Activated CD8-positive, alpha-beta memory T cell treated with anti-CD3 and anti-CD28 coated beads, Interleukin-2, amount 10 ng/mL, durations not matched to agents 7 days and 5 days (primary cell): Measurements from ENCODE around the gene EVA1A. TPM values are rescaled to one million over a fixed set of nuclear protein-coding genes. Genes with fewer than 3 reads are reported as not detected.

Experiments
- ATAC-seq: fragments of 150-1000 bp; cut with Tn5 transposase; one replicate; pipeline ENCODE4 v1.10.0; 2021; ENCODE audit warnings: moderate library complexity
- CTCF ChIA-PET: fragments of 350-600 bp; sonication (Branson Sonifier 250); formaldehyde crosslinking; loops from one replicate; lab custom pipeline; 2021; ENCODE audit warnings: antibody characterized with exemption; lab: Charles Lee
- DNase-seq: peaks from one replicate; pipeline ENCODE4 v3.0.0-alpha.2; 2020
- H3K27ac Mint-ChIP-seq: one replicate; pipeline ENCODE4 v1.8.0; 2021; ENCODE audit warnings: mild to moderate bottlenecking, mixed read lengths
- H3K27me3 Mint-ChIP-seq: one replicate; pipeline ENCODE4 v1.8.0; 2021; ENCODE audit warnings: mixed read lengths
- H3K36me3 Mint-ChIP-seq: one replicate; pipeline ENCODE4 v1.8.0; 2021; ENCODE audit warnings: mild to moderate bottlenecking, mixed read lengths
- H3K4me1 Mint-ChIP-seq: one replicate; pipeline ENCODE4 v1.8.0; 2021; ENCODE audit warnings: mixed read lengths
- H3K4me3 Mint-ChIP-seq: one replicate; pipeline ENCODE4 v1.8.0; 2021; ENCODE audit warnings: mild to moderate bottlenecking, moderate library complexity, mixed read lengths
- H3K9me3 Mint-ChIP-seq: one replicate; pipeline ENCODE4 v1.8.0; 2022; ENCODE audit warnings: low read depth, mixed read lengths
- total RNA-seq, 2 experiments: library from RNA; stranded (reverse); gene quantifications; one replicate each; pipeline ENCODE4 v1.2.3, GENCODE V29; 2021

The EVA1A gene
- total RNA-seq, 2 experiments from 2014 or later, result not detected

DNA sequence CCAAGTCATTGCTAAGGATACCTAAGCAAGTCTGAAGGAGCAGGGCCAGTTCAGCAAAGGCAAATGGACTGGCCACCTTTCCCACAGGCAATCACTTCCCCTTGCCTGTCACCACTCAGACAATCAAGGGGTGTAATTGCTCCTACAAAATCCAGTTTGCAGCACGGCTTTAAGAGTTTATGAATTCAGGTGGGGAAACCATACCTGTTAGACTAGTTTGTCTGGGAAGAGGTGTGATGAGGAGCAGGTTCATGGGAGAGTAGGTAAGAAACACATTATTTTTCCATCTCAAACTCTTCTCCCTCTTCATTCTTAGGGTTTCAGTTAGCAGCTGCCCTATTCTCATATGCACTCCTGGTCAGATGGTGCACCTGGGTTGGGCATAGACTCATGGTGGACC is 102.5 kb downstream of the EVA1A start:
- CTCF ChIA-PET, result no interaction called here
- no peaks in the 10 kb centered on the region for H3K4me1 Mint-ChIP-seq
- no peak for ATAC-seq

DNA sequence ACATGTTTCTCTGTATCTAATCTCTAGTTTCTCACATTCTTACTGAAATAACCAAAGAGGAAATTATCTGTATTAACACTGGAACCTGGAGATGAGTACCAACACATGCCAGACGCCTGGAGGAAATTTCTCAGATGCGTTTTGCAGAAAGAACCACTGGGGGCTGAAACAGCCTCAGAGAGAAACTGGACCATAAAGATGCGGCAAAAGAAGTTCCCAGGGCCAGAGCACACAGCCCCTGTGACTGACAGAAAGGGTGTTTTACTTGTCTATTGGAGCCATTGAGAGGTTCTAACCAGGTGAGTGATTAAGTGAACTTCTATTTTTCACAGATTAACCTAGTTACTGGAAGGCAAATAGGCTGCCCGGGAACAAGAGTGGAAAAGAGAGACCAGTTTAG is 103.9 kb downstream of the EVA1A start:
- H3K9me3 Mint-ChIP-seq, result no peaks in the 10 kb centered on the region
- CTCF ChIA-PET, result no interaction called here
- peaks cover 5% of the 10 kb centered on the region for H3K27me3 Mint-ChIP-seq
- H3K27ac Mint-ChIP-seq, result no peak overlapping the region
- H3K36me3 Mint-ChIP-seq, result no peaks in the 10 kb centered on the region
- ATAC-seq (no peak), DNase-seq (no peak)
- H3K4me3 Mint-ChIP-seq, result no peak overlapping the region
- H3K4me1 Mint-ChIP-seq, result no peaks in the 10 kb centered on the region

More for the DNA sequence above, 102.5 kb downstream of the EVA1A start:
- Mint-ChIP-seq H3K9me3 (no peaks in the 10 kb centered on the region), H3K27ac (no peak overlapping the region), H3K4me3 (no peak overlapping the region), H3K27me3 (peaks cover 5% of the 10 kb centered on the region), H3K36me3 (no peaks in the 10 kb centered on the region)
- no peak for DNase-seq

DNA sequence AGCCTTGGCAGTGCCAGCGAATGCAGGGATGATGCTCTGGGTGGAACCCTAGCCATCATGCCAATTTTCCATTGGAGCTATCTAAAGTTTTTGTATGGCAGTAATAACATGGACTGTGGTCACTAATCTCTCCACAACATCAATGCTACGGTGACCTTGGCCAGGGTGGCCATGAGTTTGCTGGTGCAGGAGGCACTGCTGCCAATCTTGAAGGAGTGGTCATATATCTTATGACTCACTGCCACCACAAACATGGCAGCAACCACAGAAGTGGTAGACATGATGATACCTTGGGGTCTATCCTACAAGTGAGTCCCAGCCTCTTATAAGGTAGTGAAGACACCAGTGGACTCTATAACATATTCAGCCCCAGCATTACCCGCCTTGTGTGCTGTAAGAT is 104.6 kb downstream of the EVA1A start:
- DNase-seq, result no peak
- H3K36me3 Mint-ChIP-seq, result no peaks in the 10 kb centered on the region
- H3K27ac Mint-ChIP-seq, result no peak overlapping the region
- CTCF ChIA-PET, result no interaction called here
- H3K4me1 Mint-ChIP-seq, result no peaks in the 10 kb centered on the region
- peaks cover 5% of the 10 kb centered on the region for H3K27me3 Mint-ChIP-seq
- H3K9me3 Mint-ChIP-seq, result no peaks in the 10 kb centered on the region
- ATAC-seq, result no peak
- H3K4me3 Mint-ChIP-seq, result no peak overlapping the region

DNA sequence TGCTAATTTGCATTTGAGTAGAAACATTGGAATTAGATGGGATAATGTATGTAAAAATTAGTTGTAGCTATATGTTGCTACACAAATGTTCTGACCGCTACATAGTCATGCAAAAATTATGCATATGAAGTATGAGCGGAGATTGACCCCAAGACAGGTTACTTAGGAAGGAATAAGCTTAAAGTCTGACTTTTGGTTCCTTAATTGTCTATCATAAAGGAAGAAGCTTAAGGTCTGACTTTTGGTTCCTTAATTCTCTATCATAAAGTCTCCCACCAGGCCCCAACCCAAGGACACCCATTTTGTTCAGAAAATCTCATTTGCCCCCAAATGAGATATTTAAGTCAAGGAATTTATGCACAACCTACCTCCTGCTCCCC is 106.5 kb downstream of the EVA1A start:
- CTCF ChIA-PET, result interaction anchor here (1.3 kb wide), 1 partner anchor 11 kb away, joined by 4 read pairs; no protein-coding TSS in a partner anchor

DNA sequence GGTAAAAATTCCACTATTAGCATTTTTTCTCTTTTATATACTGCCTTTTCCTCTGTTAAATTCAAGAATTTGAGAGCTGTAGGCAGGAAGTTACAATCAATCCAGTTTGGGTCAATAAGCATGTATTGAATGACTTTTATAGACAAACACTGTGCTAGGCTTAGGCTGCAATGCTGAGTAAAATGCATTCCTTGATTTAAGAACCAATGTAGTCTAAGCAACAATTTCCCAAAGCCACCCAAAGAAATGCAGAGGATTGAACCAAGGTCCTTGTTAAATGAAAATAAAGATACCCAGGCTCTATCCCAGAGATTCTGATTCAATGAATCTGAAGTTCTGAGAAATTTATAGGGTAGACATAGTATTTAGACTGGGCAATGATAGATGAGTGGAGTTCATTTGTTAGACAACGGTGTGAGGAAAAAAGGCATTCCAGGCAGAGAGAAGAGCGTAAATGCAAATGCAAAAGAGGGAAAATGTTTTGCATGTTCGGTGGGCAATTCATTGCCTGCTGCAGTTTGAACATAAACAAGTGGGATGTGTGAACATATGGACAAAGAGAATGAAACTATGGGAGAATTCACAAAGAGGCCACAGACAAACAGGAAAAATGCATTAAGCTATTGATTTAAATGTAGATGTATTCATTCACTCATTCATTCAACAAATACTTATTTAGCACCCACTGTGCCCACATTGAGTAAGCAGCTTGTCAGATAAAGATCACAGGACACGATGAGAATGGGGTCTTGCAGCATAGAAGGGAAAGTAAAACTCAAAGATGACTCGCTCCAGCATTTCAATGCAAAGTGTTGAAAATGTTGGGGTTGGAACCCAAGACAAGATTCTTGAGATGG is 107.1 kb downstream of the EVA1A start:
- Mint-ChIP-seq H3K27ac (no peak overlapping the region), H3K27me3 (peaks cover 2% of the 10 kb centered on the region), H3K36me3 (no peaks in the 10 kb centered on the region), H3K4me3 (no peak overlapping the region), H3K4me1 (no peaks in the 10 kb centered on the region), H3K9me3 (no peaks in the 10 kb centered on the region)
- CTCF ChIA-PET, result interaction anchor here (1.3 kb wide), 1 partner anchor 12 kb away, joined by 4 read pairs; no protein-coding TSS in a partner anchor
- DNase-seq (no peak), ATAC-seq (no peak)

More for the DNA sequence above, 106.5 kb downstream of the EVA1A start:
- no peak overlapping the region for H3K27ac Mint-ChIP-seq
- no peaks in the 10 kb centered on the region for H3K36me3 Mint-ChIP-seq
- H3K27me3 Mint-ChIP-seq, result peaks cover 2% of the 10 kb centered on the region
- H3K9me3 Mint-ChIP-seq, result no peaks in the 10 kb centered on the region
- no peak for DNase-seq
- H3K4me1 Mint-ChIP-seq, result no peaks in the 10 kb centered on the region
- H3K4me3 Mint-ChIP-seq, result no peak overlapping the region
- ATAC-seq, result no peak

DNA sequence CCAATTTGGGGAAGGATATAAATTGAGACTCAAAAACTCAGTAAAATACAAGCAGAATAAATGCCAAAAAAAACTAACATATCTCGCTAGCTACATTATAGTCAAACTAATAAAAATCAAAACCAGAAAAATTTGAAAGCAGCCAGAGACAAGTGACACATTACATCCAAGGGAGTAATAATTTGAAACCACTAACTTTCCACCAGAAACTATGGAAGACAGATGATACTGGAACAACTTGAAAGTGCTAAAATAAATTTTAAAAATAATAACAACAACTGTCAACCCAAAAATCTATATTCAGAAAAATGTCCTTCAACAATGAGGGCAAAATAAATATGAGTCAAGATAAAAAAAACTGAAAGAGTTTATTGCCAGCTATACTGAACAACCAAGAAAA is 110.7 kb downstream of the EVA1A start:
- Mint-ChIP-seq H3K4me3 (no peak overlapping the region), H3K9me3 (no peaks in the 10 kb centered on the region), H3K27me3 (no peaks in the 10 kb centered on the region), H3K4me1 (no peaks in the 10 kb centered on the region), H3K36me3 (no peaks in the 10 kb centered on the region), H3K27ac (no peak overlapping the region)
- DNase-seq, result no peak
- CTCF ChIA-PET, result no interaction called here
- no peak for ATAC-seq

DNA sequence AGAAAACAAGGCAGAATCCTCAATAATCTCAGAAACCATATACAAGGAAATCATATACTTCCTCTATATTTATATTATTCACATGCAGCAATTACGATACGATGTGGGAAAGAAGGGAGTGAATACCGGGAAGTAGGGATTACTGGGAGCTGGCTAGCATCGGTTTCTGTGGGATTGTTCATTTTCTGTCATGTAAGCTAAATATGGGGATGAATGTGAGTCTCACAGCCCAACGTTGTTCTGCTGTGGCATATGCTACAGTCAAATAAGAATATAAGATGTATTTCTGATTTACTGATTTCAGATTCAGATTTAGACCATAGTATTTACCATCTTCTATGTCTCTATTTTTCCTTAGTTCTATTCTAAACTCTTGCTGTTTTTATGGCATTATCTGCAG is 113.6 kb downstream of the EVA1A start:
- H3K4me1 Mint-ChIP-seq, result no peaks in the 10 kb centered on the region
- no peaks in the 10 kb centered on the region for H3K27me3 Mint-ChIP-seq
- CTCF ChIA-PET, result no interaction called here
- no peaks in the 10 kb centered on the region for H3K9me3 Mint-ChIP-seq
- no peak overlapping the region for H3K27ac Mint-ChIP-seq
- no peak for DNase-seq
- H3K4me3 Mint-ChIP-seq, result no peak overlapping the region
- no peak for ATAC-seq
- no peaks in the 10 kb centered on the region for H3K36me3 Mint-ChIP-seq

Other genes starting within 250 kb of the EVA1A start
- 10 to 100 TPM; 38.2 to 50.4 TPM for gene MRPL19, start 85.8 kb upstream of the EVA1A start, total RNA-seq
- gene GCFC2, start 150.0 kb upstream of the EVA1A start, total RNA-seq, result 10 to 100 TPM; 17.1 to 27.0 TPM